Measurements from ENCODE around the gene EPB41L4B. TPM values are rescaled to one million over a fixed set of nuclear protein-coding genes. Genes with fewer than 3 reads are reported as not detected.

Gene EPB41L4B
- total and polyA plus RNA-seq, 2 of the 4 experiments (the other 2 are of a cell fraction) = 0.36 to 0.54 TPM

DNA sequence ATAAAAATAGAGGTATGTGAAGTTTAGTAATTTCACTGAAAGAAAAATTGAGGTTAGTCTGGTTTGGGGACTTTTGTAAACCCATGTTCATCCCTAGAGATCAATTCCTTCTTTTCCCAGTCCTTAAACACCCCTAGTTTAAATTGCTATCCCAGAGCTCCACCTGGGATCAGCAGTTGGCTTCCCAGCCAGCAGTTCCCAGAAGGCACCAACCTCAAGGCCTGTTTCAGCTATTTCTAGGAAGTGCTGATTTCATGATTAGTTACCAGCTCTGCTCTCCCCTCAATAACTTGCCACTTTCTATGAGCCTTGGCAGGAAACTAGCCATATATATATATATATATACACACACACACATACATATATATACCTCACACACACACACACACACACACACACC is 30.5 kb downstream of the EPB41L4B start:
- Histone ChIP-seq H3K79me1 (ENCODE audit: low read depth in 1 of 2, low read length in 2 of 2) (no peaks in the 10 kb centered on the region), H3K4me2 (ENCODE audit: low read depth, low read length) (no peak overlapping the region), H2AK5ac (ENCODE audit: low read depth, low read length) (no peak overlapping the region), H2BK5ac (ENCODE audit: low read depth, low read length, poor library complexity, severe bottlenecking) (no peak overlapping the region), H3K14ac (replicated peaks; ENCODE audit: low read depth, low read length) (no peak overlapping the region), H2BK20ac (ENCODE audit: low read depth, low read length) (no peak overlapping the region), H2BK15ac (ENCODE audit: low read depth, low read length) (no peak overlapping the region), H3K18ac (ENCODE audit: low read depth, low read length) (no peak overlapping the region), H2AK9ac (replicated peaks; ENCODE audit: low read depth, low read length, poor library complexity) (no peak overlapping the region), H3K27me3 (ENCODE audit: control insufficient read depth, insufficient read depth, low read length) (peaks cover 16% of the 10 kb centered on the region), H2AFZ (replicated peaks; ENCODE audit: low read length, poor library complexity) (no peak overlapping the region), H3K56ac (ENCODE audit: extremely low read depth, insufficient read depth, low read length) (no peak overlapping the region), H3K9me3 (ENCODE audit: control insufficient read depth, insufficient read depth, low read length) (no peaks in the 10 kb centered on the region), H3K27ac (ENCODE audit: insufficient read depth, low read length) (no peak overlapping the region), H3K9ac (ENCODE audit: low read depth, low read length) (no peak overlapping the region), H4K8ac (ENCODE audit: low read depth in 2 of 2, low read length in 2 of 2) (no peak overlapping the region), H3K23ac (ENCODE audit: low read depth, low read length) (no peak overlapping the region), H3K9me1 (ENCODE audit: insufficient read depth, low read length) (no peaks in the 10 kb centered on the region), H2BK120ac (ENCODE audit: low read depth, low read length) (no peak overlapping the region), H4K91ac (ENCODE audit: insufficient read depth, low read depth, low read length) (no peak overlapping the region), H3K4me3 (ENCODE audit: insufficient read depth, low read depth, low read length) (no peak overlapping the region), H3K4ac (ENCODE audit: low read depth, low read length) (no peak overlapping the region), H3K4me1 (ENCODE audit: control insufficient read depth, insufficient read depth, low read length) (peaks cover 2% of the 10 kb centered on the region), H4K5ac (ENCODE audit: low read depth, low read length) (no peak overlapping the region), H3K36me3 (ENCODE audit: control insufficient read depth, insufficient read depth, low read length) (no peaks in the 10 kb centered on the region), H4K20me1 (ENCODE audit: insufficient read depth, low read length) (no peaks in the 10 kb centered on the region)
- TF ChIP-seq RAD21 (IDR thresholded peaks at IDR 0.05; ENCODE audit: low read length) (no peak), RCOR1 (IDR thresholded peaks at IDR 0.05; ENCODE audit: insufficient replicate concordance, low read length) (no peak), MXI1 (IDR thresholded peaks at IDR 0.05; ENCODE audit: borderline replicate concordance, low read depth, low read length) (no peak), CEBPB (IDR thresholded peaks at IDR 0.05; ENCODE audit: low read depth, low read length) (no peak), SMC3 (IDR thresholded peaks at IDR 0.05; ENCODE audit: low read depth, low read length) (no peak), RFX5 (IDR thresholded peaks at IDR 0.05; ENCODE audit: low read depth, low read length) (no peak), MAFK (IDR thresholded peaks at IDR 0.05; ENCODE audit: low read depth, low read length) (no peak), CHD1 (IDR thresholded peaks at IDR 0.05; ENCODE audit: low read depth, low read length) (no peak), MAZ (IDR thresholded peaks at IDR 0.05; ENCODE audit: borderline replicate concordance, low read depth, low read length) (no peak), NFE2L2 (IDR thresholded peaks at IDR 0.05; ENCODE audit: low read depth, low read length) (no peak), BHLHE40 (IDR thresholded peaks at IDR 0.05; ENCODE audit: low read depth, low read length) (no peak), FOS (IDR thresholded peaks at IDR 0.05; ENCODE audit: low read depth, low read length) (no peak)
- TF ChIP-seq, protein P1, sequence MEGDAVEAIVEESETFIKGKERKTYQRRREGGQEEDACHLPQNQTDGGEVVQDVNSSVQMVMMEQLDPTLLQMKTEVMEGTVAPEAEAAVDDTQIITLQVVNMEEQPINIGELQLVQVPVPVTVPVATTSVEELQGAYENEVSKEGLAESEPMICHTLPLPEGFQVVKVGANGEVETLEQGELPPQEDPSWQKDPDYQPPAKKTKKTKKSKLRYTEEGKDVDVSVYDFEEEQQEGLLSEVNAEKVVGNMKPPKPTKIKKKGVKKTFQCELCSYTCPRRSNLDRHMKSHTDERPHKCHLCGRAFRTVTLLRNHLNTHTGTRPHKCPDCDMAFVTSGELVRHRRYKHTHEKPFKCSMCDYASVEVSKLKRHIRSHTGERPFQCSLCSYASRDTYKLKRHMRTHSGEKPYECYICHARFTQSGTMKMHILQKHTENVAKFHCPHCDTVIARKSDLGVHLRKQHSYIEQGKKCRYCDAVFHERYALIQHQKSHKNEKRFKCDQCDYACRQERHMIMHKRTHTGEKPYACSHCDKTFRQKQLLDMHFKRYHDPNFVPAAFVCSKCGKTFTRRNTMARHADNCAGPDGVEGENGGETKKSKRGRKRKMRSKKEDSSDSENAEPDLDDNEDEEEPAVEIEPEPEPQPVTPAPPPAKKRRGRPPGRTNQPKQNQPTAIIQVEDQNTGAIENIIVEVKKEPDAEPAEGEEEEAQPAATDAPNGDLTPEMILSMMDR (conservative IDR thresholded peaks at IDR 0.05; ENCODE audit: low read depth, low read length) = no peak
- TF ChIP-seq, protein P2, sequence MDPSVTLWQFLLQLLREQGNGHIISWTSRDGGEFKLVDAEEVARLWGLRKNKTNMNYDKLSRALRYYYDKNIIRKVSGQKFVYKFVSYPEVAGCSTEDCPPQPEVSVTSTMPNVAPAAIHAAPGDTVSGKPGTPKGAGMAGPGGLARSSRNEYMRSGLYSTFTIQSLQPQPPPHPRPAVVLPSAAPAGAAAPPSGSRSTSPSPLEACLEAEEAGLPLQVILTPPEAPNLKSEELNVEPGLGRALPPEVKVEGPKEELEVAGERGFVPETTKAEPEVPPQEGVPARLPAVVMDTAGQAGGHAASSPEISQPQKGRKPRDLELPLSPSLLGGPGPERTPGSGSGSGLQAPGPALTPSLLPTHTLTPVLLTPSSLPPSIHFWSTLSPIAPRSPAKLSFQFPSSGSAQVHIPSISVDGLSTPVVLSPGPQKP (IDR thresholded peaks at IDR 0.05; ENCODE audit: borderline replicate concordance, low read depth, low read length) = no peak
- TF ChIP-seq, protein P3, sequence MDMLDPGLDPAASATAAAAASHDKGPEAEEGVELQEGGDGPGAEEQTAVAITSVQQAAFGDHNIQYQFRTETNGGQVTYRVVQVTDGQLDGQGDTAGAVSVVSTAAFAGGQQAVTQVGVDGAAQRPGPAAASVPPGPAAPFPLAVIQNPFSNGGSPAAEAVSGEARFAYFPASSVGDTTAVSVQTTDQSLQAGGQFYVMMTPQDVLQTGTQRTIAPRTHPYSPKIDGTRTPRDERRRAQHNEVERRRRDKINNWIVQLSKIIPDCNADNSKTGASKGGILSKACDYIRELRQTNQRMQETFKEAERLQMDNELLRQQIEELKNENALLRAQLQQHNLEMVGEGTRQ (IDR thresholded peaks at IDR 0.05; ENCODE audit: low read depth, low read length) = no peak
- dilution Hi-C loops (cut with HindIII; ENCODE audit: low sequenced_read_pairs, unreplicated experiment) = no loop called here
- no peak for DNase-seq
- BruUV-seq (replicated peaks) = no TSS peak
- POLR2A ChIA-PET (ENCODE audit: unreplicated experiment) = no interaction called here
- in situ Hi-C loops (cut with MboI; ENCODE audit: low sequenced_read_pairs) = no loop called here
- intact Hi-C loops (cut with micrococcal nuclease) = no loop called here
- CTCF ChIA-PET = no interaction called here
- no peak for ATAC-seq (ENCODE audit: low read depth)

Measured in IMR-90 (cell line).